Measurements from ENCODE around the gene TRAF3IP1.

The TRAF3IP1 gene

GRCh38 chr2:238282861-238283738 lies 37.2 kb upstream of the TRAF3IP1 start:
- Histone ChIP-seq H3K27me3 (ENCODE audit: insufficient read depth, low read length) (no peaks in the 10 kb centered on the region), H3K36me3 (ENCODE audit: insufficient read depth, low read length) (no peaks in the 10 kb centered on the region), H3K4me3 (ENCODE audit: low read length) (no peak overlapping the region)

DNA sequence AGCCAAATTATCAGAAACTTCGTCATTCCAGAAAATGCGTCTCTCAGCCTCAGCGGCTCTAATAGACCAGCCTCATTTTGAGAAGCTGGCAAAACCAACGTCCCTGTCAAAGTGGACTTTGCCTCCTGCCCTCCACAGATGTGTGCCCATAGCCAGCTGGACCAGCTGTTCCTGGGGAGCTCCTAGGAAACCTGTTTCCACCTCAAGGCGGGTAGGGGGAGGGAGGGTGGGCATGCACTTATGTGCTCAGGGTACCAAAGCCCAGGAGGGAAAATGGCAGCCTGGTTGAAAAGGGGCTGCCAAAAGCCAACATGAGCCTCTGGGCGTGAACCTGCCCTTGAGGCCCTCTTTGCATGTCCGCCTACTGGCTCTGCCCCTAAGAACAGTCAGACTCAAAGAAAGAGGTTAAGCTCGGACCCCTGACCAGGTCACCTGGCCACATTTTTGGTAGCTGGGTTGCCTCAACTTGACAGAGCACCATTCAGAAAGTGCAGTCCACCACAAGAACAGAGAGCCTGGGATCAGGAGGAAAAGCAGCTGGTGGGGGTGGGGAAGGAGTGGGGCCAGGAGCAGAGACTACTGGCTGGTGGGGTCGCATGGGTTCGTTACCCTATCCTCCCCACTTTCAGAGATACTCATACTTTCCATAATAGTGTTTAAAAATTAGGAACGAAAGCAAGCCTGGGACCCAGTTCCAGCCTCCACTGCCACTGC lies 35.4 kb upstream of the TRAF3IP1 start:
- Histone ChIP-seq H3K4me1 (ENCODE audit: insufficient read depth, low read length) (peaks cover 46% of the 10 kb centered on the region), H3K9me3 (ENCODE audit: low read length) (no peaks in the 10 kb centered on the region), H3K27me3 (ENCODE audit: insufficient read depth, low read length) (no peaks in the 10 kb centered on the region), H3K36me3 (ENCODE audit: insufficient read depth, low read length) (no peaks in the 10 kb centered on the region), H3K4me3 (ENCODE audit: low read length) (no peak overlapping the region), H2AFZ (ENCODE audit: low read depth, low read length) (no peak overlapping the region)

More at GRCh38 chr2:238282861-238283738, 37.2 kb upstream of the TRAF3IP1 start:
- no peak overlapping the region for H2AFZ ChIP-seq (ENCODE audit: low read depth, low read length)
- no peaks in the 10 kb centered on the region for H3K9me3 ChIP-seq (ENCODE audit: low read length)
- H3K4me1 ChIP-seq (ENCODE audit: insufficient read depth, low read length): peaks cover 37% of the 10 kb centered on the region

DNA sequence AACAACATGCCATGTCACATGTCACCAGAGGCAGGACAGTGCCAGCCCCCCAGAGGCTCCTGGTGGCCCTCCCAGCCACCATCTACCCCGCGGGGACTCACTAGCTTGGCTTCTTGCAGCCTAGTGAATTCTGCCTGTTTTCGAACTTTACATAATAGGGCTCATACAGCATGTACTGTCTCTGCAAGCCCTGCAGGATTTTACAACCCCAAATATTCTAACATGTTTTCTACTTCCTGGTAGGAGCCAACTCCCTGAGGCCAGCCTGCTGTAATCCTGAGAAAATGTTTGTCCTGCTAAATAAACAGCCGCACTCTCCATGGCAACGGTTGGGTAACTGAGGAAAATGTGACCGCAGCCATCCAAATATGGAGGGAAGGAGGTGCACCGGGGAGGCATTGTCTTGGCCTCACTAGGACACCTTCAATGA lies 34.6 kb upstream of the TRAF3IP1 start:
- Histone ChIP-seq H3K4me3 (ENCODE audit: low read length) (no peak overlapping the region), H3K36me3 (ENCODE audit: insufficient read depth, low read length) (no peaks in the 10 kb centered on the region), H3K27me3 (ENCODE audit: insufficient read depth, low read length) (no peaks in the 10 kb centered on the region), H2AFZ (ENCODE audit: low read depth, low read length) (no peak overlapping the region), H3K4me1 (ENCODE audit: insufficient read depth, low read length) (peaks cover 50% of the 10 kb centered on the region), H3K9me3 (ENCODE audit: low read length) (no peaks in the 10 kb centered on the region)

- H3K36me3 ChIP-seq (ENCODE audit: insufficient read depth, low read length): no peaks in the 10 kb centered on the region
- no peak overlapping the region for H2AFZ ChIP-seq (ENCODE audit: low read depth, low read length)
- no peak overlapping the region for H3K4me3 ChIP-seq (ENCODE audit: low read length)
- H3K9me3 ChIP-seq (ENCODE audit: low read length): no peaks in the 10 kb centered on the region
- H3K27me3 ChIP-seq (ENCODE audit: insufficient read depth, low read length): no peaks in the 10 kb centered on the region
- H3K4me1 ChIP-seq (ENCODE audit: insufficient read depth, low read length): peaks cover 50% of the 10 kb centered on the region
Measured at GRCh38 chr2:238286095-238286494, 34.2 kb upstream of the TRAF3IP1 start.

DNA sequence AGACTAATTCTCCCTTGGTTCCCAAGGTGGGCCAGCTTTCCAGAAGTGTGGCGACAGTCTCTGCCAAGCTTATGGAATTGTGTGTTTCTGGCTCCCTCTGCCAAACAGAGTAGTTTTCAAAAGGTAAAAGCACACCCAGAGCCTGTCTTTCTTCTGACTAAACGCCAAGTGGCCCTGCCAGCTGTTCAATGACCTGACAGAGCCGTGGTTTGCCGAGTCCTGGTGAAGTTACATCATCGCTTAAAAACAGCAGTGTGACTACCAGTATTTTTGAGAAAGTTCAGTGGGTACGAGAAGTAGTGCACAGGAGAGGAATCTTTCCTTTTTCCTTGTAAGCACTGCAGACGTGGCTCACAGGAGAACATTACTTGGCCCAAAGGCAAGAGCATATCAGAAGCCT lies 33.8 kb upstream of the TRAF3IP1 start:
- Histone ChIP-seq H2AFZ (ENCODE audit: low read depth, low read length) (no peak overlapping the region), H3K27me3 (ENCODE audit: insufficient read depth, low read length) (no peaks in the 10 kb centered on the region), H3K36me3 (ENCODE audit: insufficient read depth, low read length) (no peaks in the 10 kb centered on the region), H3K4me1 (ENCODE audit: insufficient read depth, low read length) (peaks cover 50% of the 10 kb centered on the region), H3K9me3 (ENCODE audit: low read length) (no peaks in the 10 kb centered on the region), H3K4me3 (ENCODE audit: low read length) (no peak overlapping the region)

DNA sequence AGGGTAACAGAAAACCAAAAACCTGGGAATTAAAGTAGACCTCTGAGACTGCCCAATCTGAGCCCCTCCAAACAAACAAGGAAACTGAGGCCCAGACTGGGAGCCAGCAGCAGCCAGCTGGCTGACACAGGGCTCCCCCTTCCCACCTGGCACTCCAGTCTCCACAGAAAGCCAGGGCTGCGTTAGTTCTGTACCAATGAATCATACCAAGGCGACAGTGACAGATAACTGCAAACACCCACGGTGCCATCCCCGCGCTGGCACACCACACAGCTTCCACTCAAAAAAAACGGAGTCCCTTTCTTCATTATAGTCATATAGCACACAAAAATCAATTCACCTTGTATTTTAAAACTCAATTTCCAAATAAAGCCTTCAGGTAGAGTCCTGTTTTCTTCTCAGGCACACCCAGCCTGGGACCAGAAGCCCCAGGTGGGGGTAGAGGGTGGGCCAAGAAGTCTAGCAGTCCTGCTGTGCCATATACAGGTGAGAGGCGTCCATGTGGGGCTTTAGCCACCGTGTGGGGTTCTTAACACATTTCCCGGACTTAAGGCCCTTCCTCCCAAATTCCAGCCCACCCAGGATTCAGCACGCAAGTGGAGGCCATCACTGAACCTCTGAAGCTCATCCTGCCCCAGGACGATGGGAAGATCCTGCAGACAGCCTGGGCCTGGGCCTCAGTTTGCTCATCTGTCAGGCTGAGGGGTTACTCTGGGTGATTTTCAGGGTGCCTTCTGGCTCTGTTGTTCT lies 33.2 kb upstream of the TRAF3IP1 start:
- Histone ChIP-seq H3K4me1 (ENCODE audit: insufficient read depth, low read length) (peaks cover 50% of the 10 kb centered on the region), H3K36me3 (ENCODE audit: insufficient read depth, low read length) (no peaks in the 10 kb centered on the region), H3K27me3 (ENCODE audit: insufficient read depth, low read length) (no peaks in the 10 kb centered on the region), H3K9me3 (ENCODE audit: low read length) (no peaks in the 10 kb centered on the region), H3K4me3 (ENCODE audit: low read length) (peak overlapping the region; percentile 89), H2AFZ (ENCODE audit: low read depth, low read length) (no peak overlapping the region)

GRCh38 chr2:238287737-238288649 lies 32.3 kb upstream of the TRAF3IP1 start, which contains the start of gene PER2:
Gene PER2, minus strand, starts transcription at chr2:238288610. Its CDS starts 10,674 bp downstream, at chr2:238277936.
- H3K27me3 ChIP-seq (ENCODE audit: insufficient read depth, low read length): no peaks in the 10 kb centered on the region
- no peaks in the 10 kb centered on the region for H3K36me3 ChIP-seq (ENCODE audit: insufficient read depth, low read length)
- H3K4me3 ChIP-seq (ENCODE audit: low read length): peak within 1 kb of the TSS; percentile 89
- peaks cover 50% of the 10 kb centered on the region for H3K4me1 ChIP-seq (ENCODE audit: insufficient read depth, low read length)
- no peaks in the 10 kb centered on the region for H3K9me3 ChIP-seq (ENCODE audit: low read length)
- peak within 1 kb of the TSS; percentile 89 for H2AFZ ChIP-seq (ENCODE audit: low read depth, low read length)

- H3K27me3 ChIP-seq (ENCODE audit: insufficient read depth, low read length): no peaks in the 10 kb centered on the region
- H2AFZ ChIP-seq (ENCODE audit: low read depth, low read length): peak overlapping the region; percentile 89
- no peaks in the 10 kb centered on the region for H3K36me3 ChIP-seq (ENCODE audit: insufficient read depth, low read length)
- no peaks in the 10 kb centered on the region for H3K9me3 ChIP-seq (ENCODE audit: low read length)
- H3K4me1 ChIP-seq (ENCODE audit: insufficient read depth, low read length): peaks cover 50% of the 10 kb centered on the region
- H3K4me3 ChIP-seq (ENCODE audit: low read length): peak overlapping the region; percentile 89
Measured at GRCh38 chr2:238288650-238289573, 31.4 kb upstream of the TRAF3IP1 start.

- H3K36me3 ChIP-seq (ENCODE audit: insufficient read depth, low read length): no peaks in the 10 kb centered on the region
- H3K27me3 ChIP-seq (ENCODE audit: insufficient read depth, low read length): no peaks in the 10 kb centered on the region
- peak overlapping the region; percentile 89 for H2AFZ ChIP-seq (ENCODE audit: low read depth, low read length)
- H3K4me3 ChIP-seq (ENCODE audit: low read length): peak overlapping the region; percentile 58
- H3K4me1 ChIP-seq (ENCODE audit: insufficient read depth, low read length): peaks cover 49% of the 10 kb centered on the region
- no peaks in the 10 kb centered on the region for H3K9me3 ChIP-seq (ENCODE audit: low read length)
Measured at GRCh38 chr2:238289574-238289973, 30.7 kb upstream of the TRAF3IP1 start.

GRCh38 chr2:238290091-238290509 lies 30.2 kb upstream of the TRAF3IP1 start:
- Histone ChIP-seq H3K9me3 (ENCODE audit: low read length) (no peaks in the 10 kb centered on the region), H3K4me1 (ENCODE audit: insufficient read depth, low read length) (peaks cover 43% of the 10 kb centered on the region), H3K36me3 (ENCODE audit: insufficient read depth, low read length) (no peaks in the 10 kb centered on the region), H3K4me3 (ENCODE audit: low read length) (no peak overlapping the region), H2AFZ (ENCODE audit: low read depth, low read length) (no peak overlapping the region), H3K27me3 (ENCODE audit: insufficient read depth, low read length) (no peaks in the 10 kb centered on the region)

DNA sequence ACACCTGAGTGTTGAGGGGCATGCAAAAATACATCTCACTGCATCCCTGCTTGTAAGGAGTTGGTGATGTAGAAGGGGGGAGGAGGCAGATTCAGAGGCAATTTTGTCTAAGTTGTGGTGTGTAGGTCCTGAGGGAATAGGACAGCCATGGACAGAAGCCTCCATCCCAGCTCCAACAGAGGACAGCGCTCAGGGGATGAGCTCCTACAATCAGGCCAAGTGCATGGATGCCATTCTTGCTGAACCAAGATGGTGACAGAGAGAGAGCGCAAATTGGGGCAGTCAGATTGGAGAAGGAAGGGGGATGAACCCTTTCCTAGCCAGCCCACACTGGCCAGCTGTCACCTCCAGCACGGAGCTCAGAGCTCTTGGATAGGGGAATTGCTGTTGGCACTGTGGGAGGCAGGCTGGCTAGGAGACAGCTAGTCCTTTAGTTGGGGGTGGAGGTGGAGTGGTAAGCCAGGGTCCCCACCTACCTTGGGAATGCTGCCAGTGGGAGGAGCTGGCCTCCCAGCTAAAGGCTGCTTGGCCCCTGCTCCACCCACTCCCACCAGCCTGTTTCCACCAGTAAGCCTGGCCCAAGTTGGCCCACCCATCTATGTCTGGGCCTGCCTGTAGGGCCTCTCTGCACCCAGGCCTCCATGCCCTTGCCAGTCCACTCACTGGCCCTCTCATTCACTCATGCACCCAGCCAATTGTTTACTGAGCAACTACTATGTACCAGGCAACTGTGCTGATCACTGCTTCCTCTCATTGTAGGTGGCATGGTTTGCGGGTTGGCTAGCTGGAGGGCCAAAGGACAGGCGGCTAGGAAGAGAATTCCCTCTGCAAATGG lies 29.4 kb upstream of the TRAF3IP1 start:
- Histone ChIP-seq H3K9me3 (ENCODE audit: low read length) (no peaks in the 10 kb centered on the region), H3K4me1 (ENCODE audit: insufficient read depth, low read length) (peaks cover 35% of the 10 kb centered on the region), H3K36me3 (ENCODE audit: insufficient read depth, low read length) (no peaks in the 10 kb centered on the region), H3K4me3 (ENCODE audit: low read length) (no peak overlapping the region), H2AFZ (ENCODE audit: low read depth, low read length) (no peak overlapping the region), H3K27me3 (ENCODE audit: insufficient read depth, low read length) (peaks cover 5% of the 10 kb centered on the region)

Data from neuron (in vitro differentiated cells).